GM19099 (cell line): Measurements from ENCODE around the gene ZNF236.

ENCODE experiments used
- POLR2A ChIP-seq: IDR thresholded peaks from 3 replicates; pipeline ENCODE4 v1.6.1; 2011; ENCODE audit warnings: low read depth; ENCODE audit not compliant: insufficient read length; ENCODE audit errors: extremely low read depth

ZNF236 gene

GRCh38 chr18:77016936-77017335, 194.6 kb downstream of the ZNF236 start:
- TF ChIP-seq POLR2A, result no peak

GRCh38 chr18:77017355-77017754, 195.0 kb downstream of the ZNF236 start:
- TF ChIP-seq POLR2A, result no peak

- TF ChIP-seq POLR2A, result no peak
These were observed 197.3 kb downstream of the ZNF236 start for GRCh38 chr18:77019641-77020040.
